LNCaP clone FGC (cell line): ENCODE measurements around the gene RPL10.

Experiments used
- DNase-seq: peaks from one replicate; pipeline ENCODE4 v3.0.0-alpha.2; 2011; ENCODE audit warnings: low read depth
- H3K4me3 ChIP-seq: 2 replicates; pipeline ENCODE4 v1.5.1; 2011; ENCODE audit warnings: mild to moderate bottlenecking, low read depth, low read length, control low read depth
- CTCF ChIP-seq: IDR thresholded peaks from 2 replicates; pipeline ENCODE4 v1.5.1; 2012; ENCODE audit warnings: mild to moderate bottlenecking; ENCODE audit not compliant: control insufficient read depth, insufficient read depth; ENCODE audit errors: extremely low read depth

Gene RPL10

GRCh38 chrX:154441984-154442707 is 44.0 kb downstream of the RPL10 start:
- peak; percentile 23 for DNase-seq
- no peak overlapping the region for H3K4me3 ChIP-seq
- no peak for TF ChIP-seq CTCF

DNA sequence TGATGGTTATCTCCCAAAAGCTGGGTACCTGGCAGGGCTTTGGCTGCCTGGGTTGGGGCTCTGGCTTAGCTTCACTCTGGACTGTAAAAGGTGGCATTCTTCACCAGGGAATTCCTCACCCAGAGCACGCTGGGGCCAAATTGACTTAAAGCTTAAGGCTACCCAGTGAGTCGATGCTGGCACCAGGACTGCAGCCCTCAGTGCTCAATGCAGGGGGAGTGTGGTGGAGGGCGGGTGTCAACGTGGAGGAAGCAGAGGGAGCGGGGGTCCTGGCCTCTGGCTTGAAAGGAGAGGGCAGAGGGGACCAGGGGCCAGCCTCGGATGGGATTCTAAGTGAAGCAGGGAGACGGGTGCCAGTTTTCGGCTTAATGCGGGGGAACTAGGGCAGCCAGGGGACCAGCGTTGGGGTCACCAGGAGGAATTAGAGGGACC is 45.3 kb downstream of the RPL10 start:
- DNase-seq: no peak
- TF ChIP-seq CTCF: no peak
- H3K4me3 ChIP-seq: peak overlapping the region; percentile 43

GRCh38 chrX:154443992-154444754 is 46.0 kb downstream of the RPL10 start, which contains the start of gene FAM50A:
Gene FAM50A (plus strand): TSS chrX:154444141. CDS start chrX:154444236, 95 bp downstream.
- no peak for TF ChIP-seq CTCF
- DNase-seq: no peak
- H3K4me3 ChIP-seq: peak within 1 kb of the TSS; percentile 70

- peak overlapping the region; percentile 70 for H3K4me3 ChIP-seq
- no peak for TF ChIP-seq CTCF
- no peak for DNase-seq
These were observed 46.6 kb downstream of the RPL10 start for GRCh38 chrX:154444755-154445246.

- H3K4me3 ChIP-seq: no peak overlapping the region
- TF ChIP-seq CTCF: no peak
- no peak for DNase-seq
These were observed 47.6 kb downstream of the RPL10 start for GRCh38 chrX:154445776-154446175.

DNA sequence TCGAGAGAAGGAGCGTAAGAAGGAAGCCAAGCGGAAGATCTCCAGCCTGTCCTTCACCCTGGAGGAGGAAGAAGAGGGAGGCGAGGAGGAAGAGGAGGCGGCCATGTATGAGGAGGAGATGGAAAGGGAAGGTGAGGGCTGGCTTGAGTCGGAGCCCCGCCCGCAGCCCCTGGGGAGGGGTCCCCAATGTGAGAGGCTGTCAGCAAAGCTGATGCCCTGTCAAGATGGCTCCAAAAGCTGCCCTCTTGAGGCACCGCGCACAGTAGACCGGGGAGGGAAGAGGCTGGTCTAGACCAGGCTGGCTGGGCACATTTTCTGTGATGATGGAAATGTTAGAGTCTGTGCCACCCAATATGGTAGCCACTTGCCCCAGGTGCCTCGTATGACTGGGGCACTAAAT is 48.3 kb downstream of the RPL10 start:
- DNase-seq: no peak
- no peak overlapping the region for H3K4me3 ChIP-seq
- TF ChIP-seq CTCF: no peak
